ENCODE data around the gene LRRC27. TPM values are rescaled to one million over a fixed set of nuclear protein-coding genes. Genes with fewer than 3 reads are reported as not detected.

The LRRC27 gene
- polyA plus RNA-seq, 2 donors: 2.3 to 2.6 TPM

GRCh38 chr10:132307823-132308586 lies 24.0 kb upstream of the LRRC27 start, which contains the start of gene STK32C:
STK32C (minus strand) TSS chr10:132307950; CDS start chr10:132307833, 117 bp downstream.
- Histone ChIP-seq H3K4me3 (ENCODE audit: low read depth in 1 of 2, low read length in 2 of 2) (peak within 1 kb of the TSS; percentile 54 to 75), H3K36me3 (ENCODE audit: control insufficient read depth in 2 of 2, insufficient read depth in 2 of 2, low read length in 1 of 2) (no peaks in the 10 kb centered on the region), H3K4me1 (ENCODE audit: control insufficient read depth in 2 of 2, insufficient read depth in 2 of 2, low read length in 1 of 2) (peaks cover 5 to 12% of the 10 kb centered on the region in 2 donors), H3K27me3 (ENCODE audit: control insufficient read depth in 1 of 2, insufficient read depth in 2 of 2, low read length in 2 of 2) (peaks cover 0 to 2% of the 10 kb centered on the region in 2 donors), H3K9me3 (ENCODE audit: control insufficient read depth in 2 of 2, insufficient read depth in 1 of 2, low read depth in 1 of 2, low read length in 1 of 2) (no peaks in the 10 kb centered on the region), H3K27ac (ENCODE audit: low read depth in 2 of 2, low read length in 1 of 2) (peak within 1 kb of the TSS; percentile 43 to 85)
- 0 to 1% methylated on average over 46 to 84 of the region's 84 CpGs for WGBS, 2 donors

GRCh38 chr10:132308587-132309470 lies 23.2 kb upstream of the LRRC27 start:
- Histone ChIP-seq H3K4me1 (ENCODE audit: control insufficient read depth in 2 of 2, insufficient read depth in 2 of 2, low read length in 1 of 2) (peaks cover 5 to 12% of the 10 kb centered on the region in 2 donors), H3K9me3 (ENCODE audit: control insufficient read depth in 2 of 2, insufficient read depth in 1 of 2, low read depth in 1 of 2, low read length in 1 of 2) (no peaks in the 10 kb centered on the region), H3K27me3 (ENCODE audit: control insufficient read depth in 1 of 2, insufficient read depth in 2 of 2, low read length in 2 of 2) (peaks cover 0 to 2% of the 10 kb centered on the region in 2 donors), H3K27ac (ENCODE audit: low read depth in 2 of 2, low read length in 1 of 2) (peak overlapping the region in 1 of 2 donors; percentile 85), H3K4me3 (ENCODE audit: low read depth in 1 of 2, low read length in 2 of 2) (peak overlapping the region; percentile 54 to 75), H3K36me3 (ENCODE audit: control insufficient read depth in 2 of 2, insufficient read depth in 2 of 2, low read length in 1 of 2) (no peaks in the 10 kb centered on the region)
- WGBS, 2 donors: 21% methylated on average over 55 to 61 of the region's 61 CpGs

- no peaks in the 10 kb centered on the region for H3K9me3 ChIP-seq (ENCODE audit: control insufficient read depth in 2 of 2, insufficient read depth in 1 of 2, low read depth in 1 of 2, low read length in 1 of 2)
- H3K27ac ChIP-seq (ENCODE audit: low read depth in 2 of 2, low read length in 1 of 2): no peak overlapping the region
- peaks cover 5 to 12% of the 10 kb centered on the region in 2 donors for H3K4me1 ChIP-seq (ENCODE audit: control insufficient read depth in 2 of 2, insufficient read depth in 2 of 2, low read length in 1 of 2)
- H3K36me3 ChIP-seq (ENCODE audit: control insufficient read depth in 2 of 2, insufficient read depth in 2 of 2, low read length in 1 of 2): no peaks in the 10 kb centered on the region
- peaks cover 0 to 2% of the 10 kb centered on the region in 2 donors for H3K27me3 ChIP-seq (ENCODE audit: control insufficient read depth in 1 of 2, insufficient read depth in 2 of 2, low read length in 2 of 2)
- WGBS, 2 donors: 76 to 79% methylated on average over 12 of the region's 12 CpGs
- H3K4me3 ChIP-seq (ENCODE audit: low read depth in 1 of 2, low read length in 2 of 2): no peak overlapping the region
Measured at GRCh38 chr10:132309471-132309865, 22.5 kb upstream of the LRRC27 start.

DNA sequence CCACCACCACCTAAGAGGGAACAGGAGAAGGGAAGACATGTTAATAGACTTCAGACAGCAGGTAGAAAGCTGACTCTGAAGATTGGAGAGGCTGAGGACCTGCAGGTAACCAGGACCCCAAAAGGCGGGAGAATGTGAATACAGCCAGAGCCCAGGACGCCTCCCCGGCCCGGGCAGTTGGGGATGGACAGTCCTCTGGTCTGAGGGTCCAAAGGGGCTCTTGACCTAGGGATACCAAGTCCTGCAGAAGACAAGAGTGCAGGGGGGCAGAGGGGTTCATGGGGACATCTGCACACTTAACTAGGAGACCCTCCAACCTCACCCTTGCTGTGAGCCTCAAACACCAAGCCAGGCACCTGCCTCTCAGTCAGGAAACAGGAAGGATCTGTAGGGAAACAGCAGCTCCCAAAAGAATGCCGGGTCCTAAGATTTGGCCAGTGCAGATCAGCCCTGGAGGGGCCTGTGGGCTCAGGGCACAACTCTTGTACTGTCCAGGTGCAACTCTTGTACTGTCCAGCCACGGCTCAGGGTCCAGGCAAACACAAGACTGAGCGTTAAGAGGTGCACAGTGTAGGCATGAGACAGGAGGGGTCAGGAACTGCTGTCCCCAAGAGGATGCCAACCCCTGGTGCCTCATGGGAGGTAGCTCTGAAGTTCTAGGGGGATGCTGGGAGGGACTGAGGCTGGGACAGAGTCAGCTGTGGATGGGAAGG lies 22.0 kb upstream of the LRRC27 start:
- Histone ChIP-seq H3K27ac (ENCODE audit: low read depth in 2 of 2, low read length in 1 of 2) (no peak overlapping the region), H3K4me1 (ENCODE audit: control insufficient read depth in 2 of 2, insufficient read depth in 2 of 2, low read length in 1 of 2) (peaks cover 5 to 12% of the 10 kb centered on the region in 2 donors), H3K9me3 (ENCODE audit: control insufficient read depth in 2 of 2, insufficient read depth in 1 of 2, low read depth in 1 of 2, low read length in 1 of 2) (no peaks in the 10 kb centered on the region), H3K36me3 (ENCODE audit: control insufficient read depth in 2 of 2, insufficient read depth in 2 of 2, low read length in 1 of 2) (no peaks in the 10 kb centered on the region), H3K4me3 (ENCODE audit: low read depth in 1 of 2, low read length in 2 of 2) (peak overlapping the region in 1 of 2 donors; percentile 1), H3K27me3 (ENCODE audit: control insufficient read depth in 1 of 2, insufficient read depth in 2 of 2, low read length in 2 of 2) (peaks cover 0 to 2% of the 10 kb centered on the region in 2 donors)
- 85 to 87% methylated on average over 7 of the region's 7 CpGs for WGBS, 2 donors

- no peaks in the 10 kb centered on the region for H3K9me3 ChIP-seq (ENCODE audit: control insufficient read depth in 2 of 2, insufficient read depth in 1 of 2, low read depth in 1 of 2, low read length in 1 of 2)
- 73 to 80% methylated on average over 17 of the region's 17 CpGs for WGBS, 2 donors
- no peak overlapping the region for H3K27ac ChIP-seq (ENCODE audit: low read depth in 2 of 2, low read length in 1 of 2)
- no peak overlapping the region for H3K4me3 ChIP-seq (ENCODE audit: low read depth in 1 of 2, low read length in 2 of 2)
- H3K27me3 ChIP-seq (ENCODE audit: control insufficient read depth in 1 of 2, insufficient read depth in 2 of 2, low read length in 2 of 2): peaks cover 0 to 2% of the 10 kb centered on the region in 2 donors
- H3K36me3 ChIP-seq (ENCODE audit: control insufficient read depth in 2 of 2, insufficient read depth in 2 of 2, low read length in 1 of 2): no peaks in the 10 kb centered on the region
- H3K4me1 ChIP-seq (ENCODE audit: control insufficient read depth in 2 of 2, insufficient read depth in 2 of 2, low read length in 1 of 2): peaks cover 5 to 12% of the 10 kb centered on the region in 2 donors
Measured at GRCh38 chr10:132310701-132311337, 21.2 kb upstream of the LRRC27 start.

DNA sequence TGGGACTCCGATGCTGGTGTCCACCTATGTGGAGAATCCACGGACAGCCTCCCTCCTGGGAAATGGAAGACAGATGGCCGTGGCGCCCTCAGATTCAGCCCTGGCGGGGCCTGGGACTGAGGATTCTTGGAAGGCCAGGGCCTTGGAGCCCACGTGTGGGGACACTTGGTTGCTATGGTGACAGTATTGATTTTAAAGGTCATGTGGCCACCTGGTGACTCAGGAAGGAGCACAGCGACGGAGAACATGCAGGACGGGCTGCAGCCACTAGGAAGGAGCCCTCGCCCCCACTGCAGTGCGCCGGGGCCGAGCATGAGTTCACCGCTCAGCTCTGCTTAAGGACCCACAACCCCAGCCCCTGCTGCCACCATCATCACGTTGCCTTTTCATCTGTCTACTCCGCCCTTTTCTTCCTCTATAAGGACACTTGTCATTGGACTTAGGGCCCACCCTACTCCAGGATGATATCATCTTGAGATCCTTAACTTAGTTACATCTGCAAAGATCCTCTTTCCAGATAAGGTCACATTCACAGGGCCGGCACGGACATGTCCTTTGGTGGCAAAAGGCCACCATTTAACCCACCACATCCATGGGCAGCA lies 20.6 kb upstream of the LRRC27 start:
- 65 to 74% methylated on average over 18 of the region's 18 CpGs for WGBS, 2 donors
- Histone ChIP-seq H3K4me3 (ENCODE audit: low read depth in 1 of 2, low read length in 2 of 2) (no peak overlapping the region), H3K27ac (ENCODE audit: low read depth in 2 of 2, low read length in 1 of 2) (no peak overlapping the region), H3K36me3 (ENCODE audit: control insufficient read depth in 2 of 2, insufficient read depth in 2 of 2, low read length in 1 of 2) (no peaks in the 10 kb centered on the region), H3K9me3 (ENCODE audit: control insufficient read depth in 2 of 2, insufficient read depth in 1 of 2, low read depth in 1 of 2, low read length in 1 of 2) (no peaks in the 10 kb centered on the region), H3K27me3 (ENCODE audit: control insufficient read depth in 1 of 2, insufficient read depth in 2 of 2, low read length in 2 of 2) (peaks cover 0 to 2% of the 10 kb centered on the region in 2 donors), H3K4me1 (ENCODE audit: control insufficient read depth in 2 of 2, insufficient read depth in 2 of 2, low read length in 1 of 2) (peaks cover 5 to 12% of the 10 kb centered on the region in 2 donors)

DNA sequence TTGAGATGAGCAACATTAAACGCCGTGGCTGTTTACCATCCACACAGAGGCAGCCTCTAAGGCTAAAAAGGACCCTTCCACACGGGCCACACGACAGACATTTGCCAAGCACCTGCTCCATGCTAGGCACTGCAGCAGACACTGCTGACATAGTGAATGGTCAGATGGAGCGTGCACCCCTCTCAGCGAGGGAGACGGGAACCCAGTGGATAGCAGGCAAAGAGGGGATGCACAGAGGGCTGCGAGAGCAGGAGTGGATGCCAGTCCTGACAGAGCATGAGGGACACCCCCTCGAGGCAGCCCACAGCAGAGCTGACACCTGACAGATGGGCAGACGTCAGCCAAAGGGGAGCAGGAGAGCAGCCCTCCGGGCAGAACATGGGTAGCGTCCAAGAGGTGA lies 18.7 kb upstream of the LRRC27 start:
- H3K4me1 ChIP-seq (ENCODE audit: control insufficient read depth in 2 of 2, insufficient read depth in 2 of 2, low read length in 1 of 2): peaks cover 0 to 6% of the 10 kb centered on the region in 2 donors
- no peak overlapping the region for H3K27ac ChIP-seq (ENCODE audit: low read depth in 2 of 2, low read length in 1 of 2)
- peaks cover 0 to 2% of the 10 kb centered on the region in 2 donors for H3K27me3 ChIP-seq (ENCODE audit: control insufficient read depth in 1 of 2, insufficient read depth in 2 of 2, low read length in 2 of 2)
- H3K36me3 ChIP-seq (ENCODE audit: control insufficient read depth in 2 of 2, insufficient read depth in 2 of 2, low read length in 1 of 2): no peaks in the 10 kb centered on the region
- 90 to 92% methylated on average over 12 of the region's 12 CpGs for WGBS, 2 donors
- H3K4me3 ChIP-seq (ENCODE audit: low read depth in 1 of 2, low read length in 2 of 2): no peak overlapping the region
- H3K9me3 ChIP-seq (ENCODE audit: control insufficient read depth in 2 of 2, insufficient read depth in 1 of 2, low read depth in 1 of 2, low read length in 1 of 2): no peaks in the 10 kb centered on the region

DNA sequence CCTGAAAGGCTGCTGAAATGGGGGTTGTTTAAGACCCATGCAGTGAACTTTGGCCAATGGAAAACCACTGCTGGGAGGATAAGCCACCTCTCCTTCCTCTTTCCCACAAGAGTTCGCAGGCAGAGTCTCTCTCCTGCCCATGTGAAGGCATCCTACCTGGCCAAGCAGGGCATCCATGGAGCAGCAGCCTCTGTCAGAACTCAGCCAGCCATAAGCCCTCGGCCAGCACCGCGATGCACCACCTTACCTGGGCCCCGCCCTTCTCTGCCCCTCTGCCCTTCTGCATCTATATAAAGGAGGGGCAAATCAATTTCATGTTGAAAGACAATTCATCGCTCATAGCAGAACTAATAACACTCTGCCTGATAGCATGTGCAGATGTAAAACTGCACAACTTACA lies 18.1 kb upstream of the LRRC27 start:
- Histone ChIP-seq H3K36me3 (ENCODE audit: control insufficient read depth in 2 of 2, insufficient read depth in 2 of 2, low read length in 1 of 2) (no peaks in the 10 kb centered on the region), H3K4me1 (ENCODE audit: control insufficient read depth in 2 of 2, insufficient read depth in 2 of 2, low read length in 1 of 2) (peaks cover 0 to 2% of the 10 kb centered on the region in 2 donors), H3K27me3 (ENCODE audit: control insufficient read depth in 1 of 2, insufficient read depth in 2 of 2, low read length in 2 of 2) (peaks cover 0 to 2% of the 10 kb centered on the region in 2 donors), H3K9me3 (ENCODE audit: control insufficient read depth in 2 of 2, insufficient read depth in 1 of 2, low read depth in 1 of 2, low read length in 1 of 2) (no peaks in the 10 kb centered on the region), H3K27ac (ENCODE audit: low read depth in 2 of 2, low read length in 1 of 2) (no peak overlapping the region), H3K4me3 (ENCODE audit: low read depth in 1 of 2, low read length in 2 of 2) (no peak overlapping the region)
- 94 to 97% methylated on average over 6 of the region's 6 CpGs for WGBS, 2 donors
